HG02642 (cell line): Measurements from ENCODE around the gene CARMIL1.

Source experiments
- ATAC-seq: cut with Tn5 transposase; IDR thresholded peaks from one replicate; pipeline ENCODE4 v1.9.1; 2021; ENCODE audit warnings: mild to moderate bottlenecking; ENCODE audit not compliant: unreplicated experiment, poor library complexity

Gene CARMIL1

DNA sequence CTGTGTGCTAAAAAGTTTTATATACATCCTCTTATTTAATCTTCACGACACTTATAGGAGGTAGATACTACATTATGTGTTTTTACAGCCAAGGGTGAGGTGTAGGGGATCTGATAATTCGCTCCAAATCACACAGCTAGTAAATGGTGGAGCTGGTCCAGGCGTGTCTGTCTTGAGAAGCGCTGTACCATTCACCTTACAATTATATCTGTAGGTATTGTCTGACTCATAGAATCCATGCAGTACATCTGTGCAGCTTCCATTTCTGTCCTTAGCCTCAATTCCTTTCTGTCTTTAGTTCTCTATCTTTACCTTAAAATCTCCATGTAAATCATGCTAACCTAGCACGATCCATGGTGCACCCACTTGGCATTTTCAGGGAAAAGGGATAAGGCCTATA, 120.7 kb downstream of the CARMIL1 start:
- no peak for ATAC-seq

GRCh38 chr6:25401711-25402110, 122.5 kb downstream of the CARMIL1 start:
- ATAC-seq = no peak

- no peak for ATAC-seq
Measured at GRCh38 chr6:25402125-25402524, 123.0 kb downstream of the CARMIL1 start.

DNA sequence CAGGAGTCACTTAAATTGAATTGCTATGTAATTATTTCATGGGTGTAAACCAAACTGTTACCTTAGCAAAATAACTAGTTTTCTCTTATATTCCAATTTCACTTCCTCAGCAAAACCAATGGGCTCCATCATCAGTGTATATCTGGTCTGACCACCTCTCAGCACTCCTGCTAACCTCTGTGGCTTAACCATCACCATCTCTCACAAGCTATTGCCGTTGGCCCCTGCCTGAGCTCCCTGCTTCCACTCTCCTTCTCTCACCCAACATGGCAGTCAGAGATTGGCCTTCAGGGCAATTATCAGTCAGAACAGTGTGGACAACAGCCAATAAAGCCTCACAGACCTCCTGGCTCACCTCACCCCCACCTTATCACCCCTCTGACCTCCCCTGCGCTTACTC, 124.0 kb downstream of the CARMIL1 start:
- no peak for ATAC-seq

- no peak for ATAC-seq
Measured at GRCh38 chr6:25404091-25404490, 124.9 kb downstream of the CARMIL1 start.

DNA sequence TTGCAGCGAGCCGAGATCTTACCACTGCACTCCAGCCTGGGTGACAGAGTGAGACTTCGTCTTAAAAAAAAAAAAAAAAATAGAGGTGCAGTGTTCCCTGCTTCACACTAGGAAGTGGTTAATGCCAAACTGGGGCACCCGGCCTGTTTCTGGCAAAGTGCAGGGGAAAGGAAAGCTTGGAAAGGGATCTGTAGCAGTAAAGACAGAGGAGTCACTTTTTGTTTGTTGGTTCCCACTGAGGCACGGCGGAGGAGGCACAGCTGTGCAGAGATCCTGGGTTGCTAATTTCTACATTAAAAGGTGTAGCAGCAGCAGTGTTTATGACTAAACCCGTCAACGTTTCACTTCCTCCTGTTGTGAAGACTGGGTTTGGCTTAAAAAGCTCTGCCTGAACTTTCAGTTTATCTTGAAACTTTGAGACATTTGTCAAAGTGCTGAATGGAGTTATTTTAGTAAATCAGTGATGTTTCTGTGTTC, 125.6 kb downstream of the CARMIL1 start:
- peak; percentile 95 for ATAC-seq

DNA sequence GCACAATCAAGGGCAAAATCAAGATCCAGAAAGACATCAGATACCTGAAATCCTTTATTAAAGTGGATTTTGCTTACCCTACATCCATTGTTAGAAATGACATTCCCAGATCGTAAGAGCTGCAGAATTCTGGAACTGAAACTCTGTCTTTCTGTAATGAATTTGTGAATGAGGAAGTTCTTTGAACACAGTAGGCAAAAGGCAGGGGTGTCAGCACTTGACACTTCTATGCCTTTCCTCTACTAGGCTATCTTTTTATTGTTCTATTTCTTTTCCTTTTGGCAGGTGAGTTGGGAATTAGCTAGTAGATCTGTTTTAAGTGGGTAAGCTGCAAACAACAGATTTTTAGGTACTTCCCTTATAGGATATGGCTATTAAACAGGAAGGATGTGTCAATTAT, 126.3 kb downstream of the CARMIL1 start:
- peak; percentile 18 for ATAC-seq

DNA sequence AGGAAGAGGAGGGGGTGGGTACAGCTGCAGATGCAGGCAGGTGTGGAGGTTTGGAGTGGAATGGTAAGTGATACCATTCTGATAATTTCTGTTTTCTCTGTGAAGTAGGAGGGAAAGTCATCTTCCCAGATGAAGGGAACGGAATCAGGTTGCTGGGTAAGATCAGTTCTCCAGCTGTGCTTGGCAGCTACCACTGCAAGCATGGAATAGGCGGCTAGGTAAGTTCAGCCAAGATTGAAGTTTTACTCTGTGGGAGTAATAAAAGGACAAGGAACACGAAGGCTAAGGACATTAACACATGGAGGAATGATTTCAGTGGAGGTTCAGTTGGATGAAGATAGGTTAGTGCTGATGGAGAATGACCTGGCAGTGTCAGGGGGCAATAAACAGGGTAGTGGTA, 128.3 kb downstream of the CARMIL1 start:
- ATAC-seq = no peak

GRCh38 chr6:25410102-25410501, 130.9 kb downstream of the CARMIL1 start:
- no peak for ATAC-seq

DNA sequence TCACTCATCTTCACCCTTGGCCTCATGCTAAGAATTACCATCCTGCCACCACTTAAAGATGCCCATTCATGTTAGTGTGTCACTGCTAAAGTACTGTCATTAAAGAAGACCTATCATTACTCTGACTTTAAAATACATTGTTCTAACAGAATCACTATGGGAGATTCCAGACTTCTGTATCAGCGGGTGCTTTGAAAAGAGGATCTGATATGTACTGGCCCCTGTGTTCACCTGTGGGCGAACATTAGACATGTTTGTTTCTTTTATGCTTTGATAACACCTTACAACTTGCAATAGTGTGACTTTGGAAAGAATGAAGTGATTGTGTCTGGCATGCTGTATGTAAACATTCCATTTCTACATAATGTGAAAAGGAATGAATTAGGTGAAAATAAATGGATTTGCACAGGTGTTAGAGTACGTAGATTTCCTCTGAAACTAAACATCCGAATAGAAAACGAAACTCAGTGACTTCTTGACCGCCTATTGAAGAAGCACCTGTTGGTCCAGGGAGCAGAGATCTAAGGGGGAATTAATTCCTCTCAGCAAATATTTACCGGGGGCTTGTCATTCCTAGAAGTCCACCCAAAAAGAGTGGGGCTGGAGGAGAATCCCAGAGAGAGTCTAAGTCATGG, 132.3 kb downstream of the CARMIL1 start:
- no peak for ATAC-seq

DNA sequence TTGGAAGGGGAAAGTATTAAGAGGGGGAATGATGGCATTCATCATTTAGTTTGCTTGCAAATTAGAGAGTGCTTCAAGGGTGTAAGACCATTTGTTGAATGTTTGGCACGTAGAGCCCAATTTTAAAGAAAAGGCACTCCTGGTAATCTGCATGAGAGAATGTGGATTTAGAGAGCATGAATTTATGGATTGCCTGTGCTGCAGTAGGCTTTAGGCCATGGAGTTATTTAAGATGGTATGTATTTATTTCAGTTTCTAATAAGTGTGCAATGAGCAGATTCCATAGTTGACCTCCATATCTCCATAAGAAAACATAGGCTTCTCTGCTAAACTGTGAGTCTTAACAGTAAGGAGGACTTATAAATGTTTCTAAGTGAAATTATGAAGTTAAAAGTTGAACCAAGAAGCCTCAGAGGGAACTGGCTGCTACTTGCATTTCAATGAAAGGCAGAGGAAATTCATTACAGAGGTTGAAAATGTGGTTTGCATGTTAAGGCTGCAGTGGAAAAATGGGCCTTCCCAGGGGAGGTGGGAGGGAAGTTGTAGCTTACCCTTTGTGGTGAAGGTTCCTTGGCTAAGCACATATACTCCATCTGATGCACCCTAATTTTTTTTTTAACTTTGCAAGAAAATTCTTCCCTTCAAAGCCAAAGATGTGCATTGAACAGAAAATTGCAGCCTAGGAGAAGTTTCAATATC, 134.2 kb downstream of the CARMIL1 start:
- no peak for ATAC-seq

GRCh38 chr6:25414168-25414567, 135.0 kb downstream of the CARMIL1 start:
- ATAC-seq = no peak

- no peak for ATAC-seq
Measured at GRCh38 chr6:25414755-25415154, 135.6 kb downstream of the CARMIL1 start.

- no peak for ATAC-seq
Measured at GRCh38 chr6:25415274-25415673, 136.1 kb downstream of the CARMIL1 start.

- ATAC-seq = no peak
Measured at GRCh38 chr6:25415701-25416100, 136.5 kb downstream of the CARMIL1 start.

DNA sequence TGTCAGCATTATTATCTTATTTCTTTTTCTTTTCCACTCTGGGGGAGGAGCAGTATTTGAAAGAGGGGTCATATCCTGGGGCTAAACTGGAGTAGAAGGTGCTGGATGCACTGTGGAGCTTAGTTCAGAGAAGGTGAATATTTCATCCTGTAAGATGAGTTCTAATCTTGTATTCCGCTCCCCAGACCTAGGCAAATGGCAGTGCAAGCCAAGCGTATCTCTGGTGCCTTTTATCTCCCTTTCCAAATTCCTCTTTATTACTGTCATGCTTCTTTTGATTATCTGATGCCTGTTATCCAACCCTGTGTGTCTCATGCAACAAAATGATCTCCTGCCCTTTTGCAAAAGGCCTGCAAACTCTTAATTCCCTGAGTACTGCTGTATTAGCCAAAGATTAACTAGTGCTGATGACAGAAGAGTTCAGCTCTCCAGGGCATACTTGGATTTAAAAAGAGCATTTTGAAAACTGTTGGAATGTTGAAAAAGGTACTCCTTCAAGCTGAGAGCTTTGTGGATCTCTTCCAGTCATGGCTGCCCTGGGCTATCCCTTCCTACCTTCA, 138.0 kb downstream of the CARMIL1 start:
- no peak for ATAC-seq

- ATAC-seq = no peak
Measured at GRCh38 chr6:25418454-25419052, 139.4 kb downstream of the CARMIL1 start.

DNA sequence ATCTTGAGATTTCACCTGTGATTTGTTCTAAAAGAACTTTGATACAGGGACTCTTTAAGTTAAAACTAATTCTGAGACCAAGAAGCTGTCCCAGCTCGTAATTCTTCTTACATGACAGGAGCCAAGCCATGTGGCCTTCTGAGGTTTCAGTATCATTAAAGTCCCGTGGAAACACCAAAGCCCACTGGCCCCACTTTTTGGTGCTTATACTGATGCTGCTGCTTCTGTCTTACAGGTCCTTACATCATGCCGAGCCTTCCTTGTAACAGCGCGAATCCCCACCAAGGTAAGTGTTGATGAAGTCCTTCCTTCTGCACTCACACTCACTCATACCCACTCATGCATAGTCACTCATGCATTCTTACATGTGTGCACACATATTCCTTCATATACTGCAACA, 140.7 kb downstream of the CARMIL1 start:
- ATAC-seq = no peak

GRCh38 chr6:25423358-25423757, 144.2 kb downstream of the CARMIL1 start:
- ATAC-seq = no peak

DNA sequence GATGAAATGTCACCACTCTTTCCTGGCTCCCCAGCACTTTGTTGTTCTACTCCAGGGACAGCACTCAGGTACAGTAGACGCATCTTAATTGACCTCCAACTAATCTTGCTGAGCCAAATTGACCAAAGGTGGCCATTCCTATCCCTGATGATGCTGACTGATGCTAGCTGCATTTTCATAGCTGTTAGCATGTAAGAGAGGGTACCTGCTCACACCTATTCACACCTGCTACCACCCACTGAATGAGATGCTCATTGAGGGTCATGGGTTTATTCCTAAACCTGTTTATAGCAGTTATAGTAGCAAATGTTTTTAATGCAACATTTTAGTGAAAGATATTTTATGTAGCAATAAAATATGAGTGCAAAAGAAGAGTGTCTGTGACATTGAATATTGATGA, 145.1 kb downstream of the CARMIL1 start:
- no peak for ATAC-seq

DNA sequence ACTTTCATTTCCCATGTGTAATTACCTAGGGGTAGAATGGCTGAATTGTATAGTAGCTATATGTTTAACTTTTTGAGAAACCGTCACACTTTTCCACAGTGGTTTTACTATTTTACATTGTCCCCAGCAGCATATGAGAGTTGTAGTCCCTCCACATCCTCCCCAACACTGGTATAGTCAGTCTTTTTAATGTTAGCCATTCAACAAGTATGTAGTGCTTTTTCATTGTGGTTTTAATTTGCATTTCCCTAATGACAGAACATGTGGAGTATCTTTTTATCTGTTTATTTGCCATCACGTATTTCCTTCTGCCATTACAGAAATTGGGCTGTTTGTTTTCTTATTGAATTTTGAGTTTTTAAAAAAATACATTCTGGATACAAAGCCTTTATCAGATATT, 148.4 kb downstream of the CARMIL1 start:
- no peak for ATAC-seq
